Ecto neural progenitor cell (in vitro differentiated cells): ENCODE data around the gene ABR.
"Not testable (repeated sequence)": the region's sequence is repeated elsewhere in the genome, so short reads cannot be mapped to it uniquely, and the experiment has no call there.

Source experiments
- DNase-seq: peaks from one replicate; pipeline ENCODE4 v3.0.0-alpha.2; 2018; ENCODE audit warnings: low spot score

ABR gene

DNA sequence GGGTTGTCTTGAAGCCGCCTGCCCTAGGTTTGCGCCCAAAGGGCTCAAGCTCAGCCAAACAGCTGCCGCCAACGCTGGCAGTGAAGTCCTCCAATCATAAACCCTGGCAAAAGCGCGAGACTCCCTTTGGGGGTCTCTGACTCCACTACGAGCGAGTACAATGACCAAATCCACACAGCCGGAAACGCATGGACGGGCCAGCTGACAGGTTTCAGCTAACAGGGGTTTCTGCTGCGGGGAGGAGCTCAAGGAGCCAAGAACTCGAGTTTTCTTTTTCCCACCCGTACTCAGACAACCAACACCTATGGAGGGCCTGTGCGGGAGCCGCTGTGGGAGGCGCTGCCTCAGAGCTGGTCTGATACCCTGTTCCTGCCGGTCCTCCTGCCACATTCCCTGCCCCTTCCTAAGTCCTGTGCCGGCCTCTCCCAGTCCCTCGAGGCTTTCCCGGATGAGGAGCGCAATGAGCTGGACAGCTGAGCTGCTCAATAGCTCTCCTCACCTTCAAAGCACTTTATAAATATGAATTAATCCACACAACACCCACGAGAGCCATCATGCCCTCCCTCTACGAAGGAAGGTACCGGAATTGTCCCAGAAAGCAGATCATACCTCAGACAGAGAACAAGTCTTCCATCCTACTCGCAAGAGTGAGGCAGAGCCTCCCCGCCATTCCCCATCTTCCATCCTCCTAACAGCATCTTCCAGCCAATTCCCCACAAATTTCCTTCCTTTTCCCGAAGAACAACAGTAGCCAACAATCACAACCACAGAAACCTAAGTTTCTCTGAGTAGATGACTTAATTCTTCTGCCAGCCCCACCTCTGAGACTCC lies 6.1 kb downstream of the ABR start:
- DNase-seq, result no peak

- no peak for DNase-seq
These were observed 7.8 kb downstream of the ABR start for GRCh38 chr17:1171953-1172352.

- no peak for DNase-seq
These were observed 9.0 kb downstream of the ABR start for GRCh38 chr17:1170739-1171138.

DNA sequence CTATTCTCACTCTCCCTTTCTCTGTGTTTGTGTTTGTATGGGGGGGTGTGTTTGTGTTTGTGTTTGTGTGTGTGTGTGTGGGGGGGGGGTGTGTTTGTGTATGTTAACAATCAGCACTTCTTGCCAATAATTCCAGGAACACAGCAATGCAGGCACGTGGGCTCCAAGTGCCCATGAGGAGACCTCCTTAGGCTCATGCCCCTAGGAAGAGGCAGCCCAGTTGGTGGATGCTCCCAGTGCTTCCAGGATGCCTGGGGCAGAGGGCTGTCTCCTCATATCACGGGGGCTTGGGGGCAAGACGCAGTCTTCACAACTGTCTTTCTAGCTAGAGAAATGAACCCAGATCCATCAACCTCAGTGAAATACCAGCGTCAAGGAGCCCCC lies 9.9 kb downstream of the ABR start:
- DNase-seq, result no peak

DNA sequence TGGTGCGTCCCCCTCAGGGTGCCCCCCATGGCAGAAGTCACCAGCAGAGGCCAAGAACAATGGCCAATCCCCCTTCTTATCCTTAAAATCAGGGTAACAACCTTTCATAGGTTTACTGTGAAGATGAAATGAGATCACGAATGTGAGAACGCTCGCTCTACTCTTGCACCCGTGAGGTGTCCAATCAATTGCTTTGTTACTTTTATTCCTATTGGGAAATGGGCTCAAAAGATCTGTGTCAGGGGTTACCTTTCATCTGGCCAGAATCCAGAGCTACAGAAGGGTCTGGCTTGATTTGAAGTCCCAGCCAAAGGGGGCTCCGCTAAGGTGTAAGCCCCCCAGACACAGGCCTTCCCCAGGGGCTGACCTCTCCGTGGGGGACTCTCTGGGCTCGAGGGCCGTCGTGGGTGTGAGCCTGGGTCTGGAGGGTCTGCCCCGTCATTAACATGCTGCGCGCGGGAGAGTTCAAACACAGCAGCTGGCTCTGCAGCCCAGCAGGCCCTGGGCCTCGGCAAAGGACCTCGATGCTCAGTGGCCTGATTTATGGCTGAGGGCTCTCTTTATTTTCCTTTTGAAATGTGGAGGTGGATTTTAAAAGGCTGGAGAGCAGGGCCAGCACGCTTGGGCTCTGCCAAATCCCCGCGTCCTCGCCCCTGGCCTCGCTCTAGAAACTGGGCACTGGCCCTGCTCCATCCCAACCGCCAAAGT lies 10.4 kb downstream of the ABR start:
- no peak for DNase-seq

DNA sequence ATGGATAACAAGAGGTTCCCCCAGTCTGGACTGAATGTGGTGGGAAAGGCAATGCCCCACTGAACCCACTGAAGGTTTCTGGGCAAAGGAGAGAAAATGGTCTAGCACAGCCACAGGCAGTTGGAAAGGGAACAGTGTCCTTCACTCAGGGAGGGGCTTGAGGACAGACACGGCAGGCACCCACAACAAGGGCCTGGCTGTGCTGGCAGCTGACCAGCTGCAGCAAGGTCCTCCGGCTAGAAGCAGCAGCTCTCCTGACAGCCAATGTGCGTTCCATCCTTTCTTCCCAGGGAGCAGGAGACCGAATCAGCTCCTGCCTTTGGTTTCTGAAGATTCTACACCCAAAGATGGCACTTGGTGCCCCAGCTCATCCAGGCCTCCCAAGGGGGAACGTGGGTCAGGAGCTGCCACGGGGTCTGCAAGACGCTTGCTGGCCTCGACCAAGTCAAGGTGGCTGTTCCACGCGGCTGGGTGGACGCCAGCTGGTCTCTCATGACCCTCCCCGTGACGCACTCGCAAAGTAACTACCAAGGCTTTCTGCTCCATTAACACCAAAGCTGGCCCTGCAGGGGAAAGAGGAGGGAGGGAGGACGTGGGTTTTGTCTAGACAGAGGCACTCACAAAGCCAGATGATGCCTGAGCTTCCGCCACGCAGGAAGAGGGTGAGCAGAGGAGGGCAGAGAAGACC lies 11.1 kb downstream of the ABR start:
- peak; percentile 51 for DNase-seq

DNA sequence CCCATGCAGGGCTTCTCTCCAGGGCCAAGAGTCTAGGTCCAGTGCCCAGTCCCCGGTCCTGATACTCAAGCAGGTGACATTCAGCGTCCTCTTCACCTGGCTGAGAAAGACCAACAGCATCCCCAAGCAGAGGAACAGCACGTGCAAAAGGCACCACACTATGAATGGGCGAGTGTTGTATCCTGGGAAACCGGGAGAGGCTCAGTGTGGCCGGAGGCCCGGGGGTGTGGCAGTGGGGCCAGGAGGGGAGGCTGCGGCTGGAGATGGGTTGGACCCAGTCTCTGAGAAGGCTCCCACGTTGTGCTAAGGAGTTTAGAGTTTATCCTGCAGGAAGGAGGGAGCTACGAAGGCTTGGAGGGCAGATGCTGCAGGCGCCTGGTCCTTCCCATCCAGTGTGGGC lies 13.5 kb downstream of the ABR start:
- DNase-seq, result no peak

DNA sequence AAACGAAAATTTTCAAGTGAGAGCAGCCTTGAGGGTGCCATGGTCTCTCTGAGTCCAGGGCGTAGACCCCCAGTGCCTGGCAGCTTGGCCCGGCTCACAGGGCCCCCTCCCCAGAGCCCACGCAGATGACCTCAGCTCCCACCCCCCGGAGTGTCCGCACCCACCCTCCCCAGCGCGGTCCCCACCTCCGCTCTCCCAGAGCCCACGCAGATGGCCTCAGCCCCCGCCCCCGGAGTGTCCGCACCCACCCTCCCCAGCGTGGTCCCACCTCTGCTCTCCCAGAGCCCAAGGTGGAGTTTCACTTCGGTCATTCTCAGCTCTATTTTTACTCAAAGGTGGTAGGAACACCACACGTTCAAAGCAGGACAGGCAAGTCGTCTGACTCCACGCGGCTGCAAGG lies 13.9 kb downstream of the ABR start:
- no peak for DNase-seq

- DNase-seq, result no peak
These were observed 14.7 kb downstream of the ABR start for GRCh38 chr17:1164935-1165556.

DNA sequence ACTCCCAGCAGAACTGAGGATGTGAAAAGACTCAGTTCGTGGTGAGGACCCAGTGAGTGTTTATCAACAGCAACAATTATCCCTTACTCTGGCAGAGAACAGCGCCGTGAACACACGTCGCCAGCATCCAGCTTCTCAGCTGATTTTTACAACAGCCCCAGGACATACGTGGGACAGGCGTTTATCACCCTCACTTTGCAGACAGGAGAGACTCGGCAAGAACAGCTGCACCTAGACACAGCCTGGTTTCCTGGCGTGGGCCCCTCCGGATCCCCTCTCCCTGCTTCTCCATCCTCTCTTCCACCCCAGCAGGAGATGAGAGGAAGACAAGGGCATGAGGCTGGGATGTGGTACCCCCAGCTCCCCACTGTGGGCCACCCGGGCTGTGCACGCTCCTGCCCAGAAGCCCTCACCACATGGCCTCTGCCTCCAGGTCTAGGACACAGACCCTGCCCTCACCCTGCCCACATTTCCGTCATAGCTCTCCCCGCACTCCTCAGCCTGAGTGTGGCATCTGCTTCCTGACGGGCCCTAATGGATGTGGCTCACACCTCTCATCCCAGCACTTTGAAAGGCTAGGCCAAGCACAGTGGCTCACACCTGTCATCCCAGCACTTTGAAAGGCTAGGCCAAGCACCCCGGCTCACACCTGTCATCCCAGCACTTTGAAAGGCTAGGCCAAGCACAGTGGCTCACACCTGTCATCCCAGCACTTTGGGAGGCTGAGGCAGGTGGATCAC lies 17.5 kb downstream of the ABR start:
- no peak for DNase-seq

GRCh38 chr17:1160591-1161390 lies 19.0 kb downstream of the ABR start:
- DNase-seq, result no peak

DNA sequence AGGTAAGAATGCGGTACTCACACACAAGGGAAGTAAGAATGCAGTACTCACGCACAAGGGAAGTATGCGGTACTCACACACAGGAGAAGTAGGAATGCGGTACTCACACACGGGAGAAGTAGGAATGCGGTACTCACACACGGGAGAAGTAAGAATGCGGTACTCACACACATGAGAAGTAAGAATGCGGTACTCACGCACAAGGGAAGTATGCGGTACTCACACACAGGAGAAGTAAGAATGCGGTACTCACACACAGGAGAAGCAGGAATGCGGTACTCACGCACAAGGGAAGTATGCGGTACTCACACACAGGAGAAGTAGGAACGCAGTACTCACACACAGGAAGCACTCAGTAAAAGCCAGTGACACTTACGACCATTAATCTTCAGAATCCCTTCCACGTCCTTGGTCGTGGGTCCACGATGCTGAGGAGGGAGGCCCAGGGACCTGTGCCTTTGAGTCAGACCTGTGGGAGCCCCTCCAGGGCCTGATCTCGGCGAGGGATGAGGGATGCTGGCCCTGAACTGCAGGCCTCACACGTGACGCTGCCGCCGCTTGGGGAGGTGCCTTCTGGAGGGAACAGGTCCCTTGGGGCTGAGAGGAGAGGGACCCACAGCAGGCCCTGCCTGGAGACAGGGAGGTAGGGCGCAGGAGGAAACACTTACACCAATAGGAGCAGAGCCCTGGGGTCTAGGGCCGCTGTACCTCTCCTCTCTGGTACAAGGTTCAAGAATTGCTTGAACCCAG lies 20.2 kb downstream of the ABR start:
- DNase-seq, result no peak

GRCh38 chr17:1158879-1159278 lies 20.9 kb downstream of the ABR start:
- no peak for DNase-seq

GRCh38 chr17:1156864-1157263 lies 22.9 kb downstream of the ABR start:
- DNase-seq, result no peak

GRCh38 chr17:1154704-1155103 lies 25.1 kb downstream of the ABR start:
- DNase-seq, result no peak

DNA sequence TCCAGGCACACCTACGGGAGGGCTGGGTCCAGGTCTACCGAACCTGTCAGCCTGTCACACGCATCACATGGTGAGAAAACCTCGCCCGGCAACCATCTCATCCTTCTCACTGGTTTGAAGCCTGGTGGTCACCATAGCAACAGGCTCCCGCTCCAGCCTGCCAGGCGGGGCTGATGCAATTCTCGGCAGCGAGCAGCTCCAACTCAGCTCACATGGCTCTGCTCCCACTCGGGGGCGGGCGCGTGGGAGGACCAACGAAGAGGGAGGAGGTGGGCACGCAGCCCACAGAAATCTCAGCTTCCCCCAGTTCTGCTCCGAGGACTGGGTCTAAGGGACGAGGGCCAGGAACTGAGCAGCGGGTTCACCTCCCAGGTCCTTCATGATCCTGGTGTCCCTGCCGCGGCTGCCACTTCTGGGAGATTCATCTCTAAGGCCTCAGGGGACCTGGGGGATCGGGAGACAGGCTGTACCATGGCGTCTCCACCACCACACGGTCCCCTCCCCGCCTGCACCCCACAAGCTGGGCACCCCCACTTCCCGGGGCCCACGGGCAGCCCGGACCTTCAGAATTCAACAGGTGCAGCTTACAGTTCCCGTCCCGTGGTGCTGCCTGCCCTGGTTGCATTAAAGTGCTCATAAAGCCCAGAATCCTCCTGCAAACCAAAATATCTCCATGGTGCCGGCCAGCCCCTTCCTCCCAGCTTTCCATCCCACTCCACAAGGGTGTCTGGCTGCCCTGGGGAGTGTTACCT lies 25.8 kb downstream of the ABR start:
- peak; percentile 81 for DNase-seq

DNA sequence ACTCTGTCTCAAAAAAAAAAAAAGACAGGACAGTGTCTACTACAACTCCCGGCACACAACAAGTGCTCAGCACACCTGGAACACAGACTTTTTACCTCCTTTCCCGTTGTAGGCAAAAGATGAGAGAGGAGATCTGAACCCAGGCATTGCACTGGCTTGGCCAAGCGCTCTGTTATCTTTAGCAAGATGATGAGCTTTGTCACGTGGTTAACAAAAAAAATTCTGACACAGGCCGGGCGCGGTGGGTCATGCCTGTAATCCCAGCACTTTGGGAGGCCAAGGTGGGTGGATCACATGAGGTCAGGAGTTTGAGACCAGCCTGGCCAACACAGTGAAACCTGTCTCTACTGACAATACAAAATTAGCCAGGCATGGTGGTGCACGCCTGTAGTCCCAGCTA lies 27.2 kb downstream of the ABR start:
- not testable (repeated sequence) for DNase-seq

DNA sequence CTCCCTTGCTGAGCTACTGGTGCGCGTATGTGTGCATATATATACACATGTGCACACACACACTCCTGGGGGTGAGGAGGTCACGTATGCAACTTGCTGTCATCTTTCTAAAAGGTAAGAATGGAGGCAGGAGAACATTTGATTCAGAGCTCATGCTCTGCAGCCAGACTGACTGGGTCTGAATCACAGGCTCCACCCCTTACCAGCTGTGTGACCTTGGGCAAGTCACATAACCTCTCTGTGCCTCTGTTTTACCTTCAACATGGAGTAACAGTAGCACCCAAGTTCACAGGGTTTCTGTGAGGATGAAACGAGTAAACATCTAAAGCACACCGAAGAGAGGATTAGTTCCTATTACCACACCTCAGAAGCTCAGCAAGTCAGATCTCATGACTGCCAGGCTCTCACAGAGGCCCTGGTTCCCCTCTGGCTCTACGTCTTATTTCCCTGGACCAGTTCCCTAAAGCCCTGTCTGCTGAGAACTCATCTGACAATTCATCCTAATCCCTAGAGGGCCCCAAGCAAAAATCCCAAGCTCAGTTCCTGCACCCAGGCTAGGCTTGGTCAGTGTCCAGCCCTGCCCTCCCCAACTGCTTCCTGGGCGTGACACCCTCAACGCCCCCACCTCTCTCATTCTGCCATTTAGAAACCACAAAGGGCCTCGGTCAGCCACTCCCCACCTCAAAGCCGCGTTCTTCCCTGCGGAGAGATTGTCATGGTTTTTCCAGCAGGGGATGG lies 28.7 kb downstream of the ABR start:
- no peak for DNase-seq

- no peak for DNase-seq
These were observed 29.9 kb downstream of the ABR start for GRCh38 chr17:1149869-1150268.
